Lower leg skin (tissue), 4 donors: ENCODE data around the gene NPB. TPM values are rescaled to one million over a fixed set of nuclear protein-coding genes. Genes with fewer than 3 reads are reported as not detected.

Experiments used
- DNase-seq, 2 donors: peaks; one replicate each; pipeline ENCODE4 v3.0.0-alpha.2; 2019; ENCODE audit warnings: low spot score in 2 of 2
- H3K4me3 ChIP-seq: fragments of 200-600 bp; sonication (generic); 2 replicates; pipeline ENCODE4 v1.5.1; 2017; ENCODE audit warnings: mild to moderate bottlenecking, low read depth; ENCODE audit not compliant: poor library complexity, severe bottlenecking
- POLR2A ChIP-seq, 2 donors: fragments of 450-650 bp; IDR thresholded peaks; one replicate each; pipeline ENCODE4 v1.6.1; 2016 to 2017; ENCODE audit warnings: antibody characterized with exemption in 2 of 2, mild to moderate bottlenecking in 1 of 2, moderate library complexity in 1 of 2
- WGBS, 2 donors: methylation state at CpG; one replicate each; pipeline ENCODE4 v1.1.5; 2018; 5-methylcytosine and 5-hydroxymethylcytosine counted together
- intact Hi-C: fragments of 100-400 bp; cut with DNase I; formaldehyde crosslinking; loops from one replicate; pipeline ENCODE4 v1.15.0; 2023; ENCODE audit warnings: low total_unique reads
- total RNA-seq, 4 donors: library from RNA; depleted of rRNA; stranded (reverse); fragments of >200 nt; gene quantifications; one replicate each; pipeline ENCODE4 v1.1.0, GENCODE V29; 2016
- TF ChIP-seq, protein P1 (sequence below), 3 donors: fragments of 450-650 bp; IDR thresholded peaks; one replicate each; pipeline ENCODE4 v1.5.1; 2016; ENCODE audit warnings: antibody characterized with exemption in 3 of 3, mild to moderate bottlenecking in 3 of 3, moderate library complexity in 2 of 3

Gene NPB
- total RNA-seq, 4 donors from 2014 or later = 0.71 to 3.3 (median 2.0) TPM; not detected in 1

DNA sequence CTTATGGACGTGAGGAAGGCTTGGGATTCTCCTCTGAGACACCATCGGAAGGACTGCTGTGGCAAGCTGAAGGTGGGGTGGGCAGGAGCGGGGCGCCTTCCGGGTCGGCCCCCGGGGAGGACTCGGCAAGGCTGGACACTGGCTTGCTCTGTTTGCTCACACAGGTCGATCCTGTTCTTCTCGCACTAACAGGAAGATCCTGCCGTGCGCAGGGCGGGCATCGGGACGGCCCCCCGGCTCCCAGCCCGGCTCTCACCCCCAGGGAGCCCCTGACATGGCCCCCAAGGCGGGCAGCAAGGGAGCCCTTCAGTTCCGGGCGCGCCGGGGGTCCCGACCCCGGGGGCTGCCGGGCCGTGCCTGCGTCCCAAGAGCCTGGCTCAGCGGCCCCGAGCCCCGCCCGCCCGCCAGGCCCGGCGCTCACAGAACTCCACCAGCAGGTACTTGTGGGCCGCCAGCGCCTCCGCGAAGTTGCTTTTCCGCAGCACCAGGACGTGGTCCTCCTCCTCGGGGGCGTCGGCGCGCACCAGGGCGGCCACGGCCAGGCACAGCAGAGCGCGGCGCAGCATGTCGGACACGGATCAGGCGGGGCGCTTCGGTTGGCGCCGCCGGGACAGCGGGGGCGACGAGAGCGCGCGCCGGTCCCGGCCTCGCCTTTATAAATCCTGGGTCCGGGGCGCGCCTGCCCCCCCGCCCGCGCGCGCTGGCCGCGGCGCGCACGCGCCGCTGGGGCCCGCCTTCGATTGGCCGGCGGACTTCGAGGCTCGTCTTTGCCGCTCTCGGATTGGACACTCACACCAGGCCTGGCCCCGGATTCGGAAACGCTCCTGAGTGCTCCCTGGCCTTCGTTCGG, 41.9 kb upstream of the NPB start, which contains the start of gene P4HB:
TSS of gene P4HB (minus strand) at position 630 of the 850 bp plus-strand sequence. CDS start at position 566, 64 bp downstream.
- H3K4me3 ChIP-seq = peak within 1 kb of the TSS; percentile 87
- TF ChIP-seq POLR2A (IDR thresholded peaks at IDR 0.05) = no peak
- TF ChIP-seq, protein P1, sequence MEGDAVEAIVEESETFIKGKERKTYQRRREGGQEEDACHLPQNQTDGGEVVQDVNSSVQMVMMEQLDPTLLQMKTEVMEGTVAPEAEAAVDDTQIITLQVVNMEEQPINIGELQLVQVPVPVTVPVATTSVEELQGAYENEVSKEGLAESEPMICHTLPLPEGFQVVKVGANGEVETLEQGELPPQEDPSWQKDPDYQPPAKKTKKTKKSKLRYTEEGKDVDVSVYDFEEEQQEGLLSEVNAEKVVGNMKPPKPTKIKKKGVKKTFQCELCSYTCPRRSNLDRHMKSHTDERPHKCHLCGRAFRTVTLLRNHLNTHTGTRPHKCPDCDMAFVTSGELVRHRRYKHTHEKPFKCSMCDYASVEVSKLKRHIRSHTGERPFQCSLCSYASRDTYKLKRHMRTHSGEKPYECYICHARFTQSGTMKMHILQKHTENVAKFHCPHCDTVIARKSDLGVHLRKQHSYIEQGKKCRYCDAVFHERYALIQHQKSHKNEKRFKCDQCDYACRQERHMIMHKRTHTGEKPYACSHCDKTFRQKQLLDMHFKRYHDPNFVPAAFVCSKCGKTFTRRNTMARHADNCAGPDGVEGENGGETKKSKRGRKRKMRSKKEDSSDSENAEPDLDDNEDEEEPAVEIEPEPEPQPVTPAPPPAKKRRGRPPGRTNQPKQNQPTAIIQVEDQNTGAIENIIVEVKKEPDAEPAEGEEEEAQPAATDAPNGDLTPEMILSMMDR (IDR thresholded peaks at IDR 0.05) = no peak
- intact Hi-C loops = no loop called here
- WGBS, 2 donors = 0% methylated on average over 16 to 33 of the region's 95 CpGs
- DNase-seq = no peak

- H3K4me3 ChIP-seq = peak overlapping the region; percentile 49
- DNase-seq = peak; percentile 99 to 100
- 0% methylated on average over 43 to 48 of the region's 74 CpGs for WGBS, 2 donors
- TF ChIP-seq, protein P1 (IDR thresholded peaks at IDR 0.05) = peak in 1 of 3 donors; percentile 88
- TF ChIP-seq POLR2A (IDR thresholded peaks at IDR 0.05) = peak in 1 of 2 donors; percentile 98
- intact Hi-C loops = no loop called here
These were observed 41.1 kb upstream of the NPB start for GRCh38 chr17:81860756-81861568.

DNA sequence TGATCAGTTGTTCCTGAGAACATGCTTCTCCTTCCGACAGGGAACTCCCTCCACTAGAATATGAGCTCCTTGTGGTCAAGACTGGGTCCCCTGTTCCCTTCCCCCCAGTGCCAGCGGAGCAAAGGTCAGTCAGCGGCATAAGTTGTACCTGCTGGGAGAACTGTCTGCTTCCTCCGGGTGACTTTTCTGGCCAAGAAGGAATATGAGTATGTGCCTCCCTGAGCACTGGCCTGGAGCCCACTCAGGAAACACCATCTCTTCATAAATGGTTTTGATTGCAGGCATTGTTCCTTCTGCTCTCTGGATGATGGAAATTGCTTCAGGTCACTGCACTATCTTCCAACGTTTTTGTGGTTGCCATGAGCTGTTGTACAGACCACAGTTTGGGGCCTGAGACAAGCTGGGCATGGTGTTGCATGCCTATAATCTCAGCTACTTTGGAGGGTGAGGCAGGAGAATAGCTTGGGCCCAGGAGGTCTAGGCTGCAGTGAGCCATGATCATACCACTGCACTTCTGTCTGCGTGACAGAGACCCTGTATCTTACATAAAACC, 38.8 kb upstream of the NPB start:
- TF ChIP-seq, protein P1 (IDR thresholded peaks at IDR 0.05) = no peak
- no peak for TF ChIP-seq POLR2A (IDR thresholded peaks at IDR 0.05)
- no peak overlapping the region for H3K4me3 ChIP-seq
- 71 to 79% methylated on average over 6 of the region's 6 CpGs for WGBS, 2 donors
- intact Hi-C loops = no loop called here
- no peak for DNase-seq

DNA sequence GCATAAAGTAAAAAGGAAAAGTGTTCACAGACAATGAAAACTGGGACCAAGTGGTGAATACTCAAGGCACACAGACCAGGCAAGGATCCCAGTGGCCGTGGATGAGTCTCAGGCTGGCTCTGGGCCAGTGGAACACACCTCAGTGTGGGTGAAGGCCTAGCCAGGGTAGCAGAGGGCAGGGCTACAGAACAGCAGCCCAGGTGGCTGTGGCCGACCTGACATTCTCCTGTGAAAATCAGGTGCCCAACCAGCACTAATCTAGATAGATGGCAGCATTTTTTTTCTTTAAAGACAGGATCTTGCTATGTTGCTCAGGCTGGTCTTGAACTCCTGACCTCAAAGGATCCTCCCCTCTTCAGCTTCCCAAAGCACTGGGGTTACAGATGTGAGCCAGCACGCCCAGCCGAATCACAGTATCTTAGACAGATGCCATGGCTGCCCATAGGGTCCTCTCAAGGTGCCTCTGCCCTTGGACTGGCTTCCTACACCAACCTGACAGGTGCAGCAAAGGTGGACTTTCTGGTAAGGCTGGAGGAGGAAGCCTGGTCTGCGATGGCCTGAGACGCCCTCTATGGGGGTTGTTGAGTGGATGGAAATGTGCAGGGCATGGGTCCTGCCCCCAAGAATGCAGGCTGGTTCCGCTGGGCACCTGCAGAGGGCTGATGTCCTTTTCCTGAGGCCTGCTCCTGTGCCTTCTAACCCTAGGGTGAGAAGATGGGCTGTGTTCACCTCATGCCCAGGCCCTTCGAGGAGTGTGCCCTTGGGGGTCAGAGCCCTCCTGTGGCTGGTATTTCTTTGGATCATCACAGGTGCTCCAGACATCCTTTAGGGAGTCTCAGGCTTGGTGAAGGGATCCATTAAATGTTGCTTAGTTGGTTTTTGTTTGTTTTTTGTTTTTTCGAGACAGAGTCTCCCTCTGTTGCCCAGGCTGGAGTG, 37.9 kb upstream of the NPB start:
- 72 to 86% methylated on average over 9 of the region's 9 CpGs for WGBS, 2 donors
- intact Hi-C loops = no loop called here
- TF ChIP-seq, protein P1 (IDR thresholded peaks at IDR 0.05) = no peak
- no peak for TF ChIP-seq POLR2A (IDR thresholded peaks at IDR 0.05)
- no peak overlapping the region for H3K4me3 ChIP-seq
- no peak for DNase-seq

DNA sequence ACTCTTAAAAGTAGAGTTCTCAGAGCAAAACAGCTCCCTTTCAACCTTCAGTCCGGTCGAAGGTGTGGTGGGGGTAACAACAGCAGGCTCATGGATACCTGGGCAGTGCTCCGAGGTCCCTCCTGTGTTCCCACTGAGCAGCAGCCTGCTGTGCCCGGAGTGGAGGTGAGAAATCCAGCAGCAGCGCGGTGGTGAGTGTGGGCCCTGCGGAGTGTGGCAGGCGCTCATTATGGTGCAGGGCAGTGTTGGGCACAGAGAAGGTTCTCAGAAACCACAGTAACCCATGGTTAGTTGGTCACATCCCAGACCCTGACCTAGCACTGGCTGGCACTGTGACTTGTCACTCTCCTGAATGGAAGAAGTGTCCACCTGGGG, 36.7 kb upstream of the NPB start:
- TF ChIP-seq, protein P1 (IDR thresholded peaks at IDR 0.05) = no peak
- TF ChIP-seq POLR2A (IDR thresholded peaks at IDR 0.05) = no peak
- 93 to 95% methylated on average over 8 of the region's 8 CpGs for WGBS, 2 donors
- no peak overlapping the region for H3K4me3 ChIP-seq
- intact Hi-C loops = no loop called here
- DNase-seq = no peak
